T-helper 2 cell treated with Interferon-gamma antibody and Interleukin-4, amounts not matched to agents 100 ng/mL and 5 ng/mL, for 36 hours (primary cell): Measurements from ENCODE around the gene CUL5. TPM values are rescaled to one million over a fixed set of nuclear protein-coding genes. Genes with fewer than 3 reads are reported as not detected.
"Not testable (repeated sequence)": the region's sequence is repeated elsewhere in the genome, so short reads cannot be mapped to it uniquely, and the experiment has no call there.

Experiments
- intact Hi-C: fragments of 100-400 bp; cut with micrococcal nuclease; formaldehyde crosslinking; loops from one replicate; pipeline ENCODE4 v1.15.1; 2023
- total RNA-seq: library from RNA; stranded (reverse); gene quantifications from 2 replicates; pipeline ENCODE4 v1.2.3, GENCODE V29; 2022

The CUL5 gene
- total RNA-seq, 1 donor from 2014 or later: 30.6 TPM

GRCh38 chr11:108019870-108020540 lies 11.3 kb downstream of the CUL5 start:
- intact Hi-C loops: no loop called here

GRCh38 chr11:108025387-108026080 lies 16.8 kb downstream of the CUL5 start:
- intact Hi-C loops: no loop called here

GRCh38 chr11:108027057-108027456 lies 18.4 kb downstream of the CUL5 start:
- intact Hi-C loops: no loop called here

- intact Hi-C loops: not testable (repeated sequence)
Measured at GRCh38 chr11:108028822-108029441, 20.2 kb downstream of the CUL5 start.

GRCh38 chr11:108031604-108032003 lies 22.9 kb downstream of the CUL5 start:
- intact Hi-C loops: not testable (repeated sequence)

GRCh38 chr11:108032800-108033199 lies 24.1 kb downstream of the CUL5 start:
- intact Hi-C loops: no loop called here

GRCh38 chr11:108034034-108034433 lies 25.3 kb downstream of the CUL5 start:
- intact Hi-C loops: no loop called here

DNA sequence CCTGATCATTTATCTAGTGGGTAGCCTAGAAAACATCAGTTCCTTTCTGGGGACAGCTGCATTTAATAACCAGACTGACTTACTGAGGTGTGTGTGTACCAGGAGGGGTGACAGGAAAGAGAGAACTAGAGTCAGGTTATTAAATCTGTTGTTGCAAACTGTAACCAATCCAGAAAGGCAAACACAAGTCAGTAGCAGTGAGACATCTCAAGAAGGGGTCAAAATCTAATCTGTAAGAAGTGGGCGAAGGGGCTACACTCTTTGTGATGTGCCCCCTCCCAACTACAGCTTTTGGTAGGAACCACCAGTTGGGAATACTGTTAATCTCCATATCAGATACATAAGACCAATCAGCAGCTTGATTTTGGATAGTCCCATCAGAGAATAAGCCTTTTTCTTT lies 26.3 kb downstream of the CUL5 start:
- intact Hi-C loops: no loop called here

GRCh38 chr11:108035690-108036089 lies 27.0 kb downstream of the CUL5 start:
- intact Hi-C loops: no loop called here

DNA sequence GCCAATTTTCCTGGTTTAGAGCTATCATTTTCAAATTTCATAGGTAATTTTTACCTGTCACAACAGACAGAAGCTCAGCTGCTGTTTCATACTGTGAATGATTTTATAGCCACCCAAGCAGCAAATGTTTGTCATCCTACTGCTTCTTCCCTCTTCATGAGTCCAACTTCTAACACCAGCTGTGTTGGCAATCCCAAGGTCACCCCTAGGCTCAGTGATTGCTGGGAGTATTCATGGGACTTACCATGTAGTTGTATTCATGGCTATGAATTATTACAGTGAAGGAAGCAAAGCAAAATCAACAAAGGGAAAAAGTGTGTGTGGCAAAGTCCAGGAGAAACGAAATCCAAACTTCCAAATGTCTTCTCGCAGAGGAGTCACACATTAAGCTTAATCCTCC lies 28.5 kb downstream of the CUL5 start:
- intact Hi-C loops: no loop called here

DNA sequence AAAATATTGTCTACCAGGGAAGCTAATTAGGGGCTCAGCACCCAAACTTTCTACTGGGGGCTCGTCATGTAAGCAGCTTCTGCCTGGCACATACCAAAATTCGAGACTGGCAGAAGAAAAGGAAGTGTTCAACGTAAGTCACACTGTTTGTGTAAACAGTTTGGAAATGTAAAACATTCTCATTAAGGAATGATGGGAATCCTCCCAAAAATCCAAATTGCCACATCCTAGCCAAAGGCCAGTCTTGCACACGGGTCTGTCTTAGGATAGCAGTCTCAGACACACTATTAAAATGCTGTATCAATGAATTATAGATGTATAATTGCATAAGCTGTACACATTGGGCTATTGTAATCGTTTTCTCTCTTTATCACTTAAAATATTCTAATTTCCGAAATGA lies 28.9 kb downstream of the CUL5 start:
- intact Hi-C loops: no loop called here

DNA sequence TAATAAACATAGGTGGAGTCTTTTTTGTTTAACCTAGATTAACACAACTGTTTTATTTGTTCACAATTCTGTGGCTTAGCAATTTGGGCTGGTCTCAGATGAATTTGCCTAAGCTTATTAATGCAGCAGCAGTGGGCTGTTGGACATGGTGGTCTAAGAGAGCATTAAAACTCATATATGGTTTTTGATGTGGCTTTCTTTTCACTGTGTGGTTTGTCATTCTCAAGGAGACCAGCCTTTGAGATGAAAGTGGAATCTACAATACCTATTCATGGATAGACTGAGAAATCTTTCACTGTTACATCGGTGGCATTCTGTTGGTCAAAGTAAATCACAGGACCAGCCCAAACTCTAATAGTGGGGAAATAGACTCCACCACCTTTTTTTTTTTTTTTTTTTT lies 39.6 kb downstream of the CUL5 start:
- intact Hi-C loops: no loop called here

DNA sequence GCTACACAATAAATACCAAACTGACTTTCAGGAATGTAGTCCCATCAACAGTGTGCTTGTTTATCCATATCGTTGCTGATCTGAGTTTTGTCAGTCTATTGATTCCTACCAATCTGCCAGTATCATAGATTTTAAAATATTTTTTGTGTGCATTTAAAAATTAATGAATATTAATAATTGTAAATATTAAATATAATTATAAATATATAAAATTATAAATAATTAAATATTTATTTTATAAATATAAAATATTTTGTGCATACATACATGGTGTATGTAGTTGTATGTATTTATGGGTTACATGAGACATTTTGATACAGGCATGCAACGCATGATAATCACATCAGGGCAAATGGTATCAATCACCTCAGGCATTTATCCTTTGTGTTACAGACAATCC lies 53.6 kb downstream of the CUL5 start:
- intact Hi-C loops: no loop called here

- intact Hi-C loops: no loop called here
Measured at GRCh38 chr11:108063410-108063809, 54.7 kb downstream of the CUL5 start.

GRCh38 chr11:108069947-108070346 lies 61.2 kb downstream of the CUL5 start:
- intact Hi-C loops: loop anchor here (5.0 kb wide), 1 partner anchor 58 kb away; no protein-coding TSS in a partner anchor

DNA sequence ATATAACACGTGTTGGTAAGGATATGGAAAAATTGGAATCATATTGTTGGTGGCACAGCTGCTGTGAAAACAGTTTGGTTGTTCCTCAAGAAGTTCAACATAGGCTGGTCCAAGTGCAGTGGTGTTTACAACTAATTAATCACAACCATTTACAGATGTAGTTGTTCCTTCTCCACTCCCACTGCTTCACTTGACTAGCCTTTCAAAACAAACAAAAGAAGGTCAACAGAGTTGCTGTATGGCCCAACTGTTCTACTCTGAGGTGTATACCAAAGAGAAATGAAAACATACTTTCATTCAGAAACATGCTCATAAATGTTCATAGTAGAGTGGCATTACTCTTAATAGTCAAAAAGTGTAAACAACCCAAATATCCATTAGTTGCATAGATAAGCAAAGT lies 76.1 kb downstream of the CUL5 start:
- intact Hi-C loops: no loop called here

DNA sequence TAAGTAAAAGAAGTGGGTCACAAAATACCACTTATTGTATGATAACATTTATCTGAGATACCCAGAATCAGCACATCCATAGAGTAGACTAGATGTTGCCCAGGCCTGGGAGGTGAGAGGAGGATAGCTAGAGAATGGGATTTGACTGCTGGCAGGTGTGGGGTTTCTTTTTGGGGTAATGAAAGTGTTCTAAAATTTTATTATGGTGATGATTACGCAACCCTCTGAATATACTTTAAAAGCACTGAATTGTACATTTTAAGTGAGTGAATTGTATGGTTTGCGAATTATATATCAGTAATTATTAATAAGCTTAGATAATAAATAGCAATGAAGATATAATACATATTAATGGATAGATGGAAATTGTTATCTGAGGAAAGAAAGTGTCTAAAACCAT lies 77.0 kb downstream of the CUL5 start:
- intact Hi-C loops: no loop called here

GRCh38 chr11:108092134-108092533 lies 83.4 kb downstream of the CUL5 start:
- intact Hi-C loops: no loop called here

- intact Hi-C loops: no loop called here
Measured at GRCh38 chr11:108093128-108093904, 84.6 kb downstream of the CUL5 start.

GRCh38 chr11:108097179-108097578 lies 88.5 kb downstream of the CUL5 start:
- intact Hi-C loops: no loop called here

DNA sequence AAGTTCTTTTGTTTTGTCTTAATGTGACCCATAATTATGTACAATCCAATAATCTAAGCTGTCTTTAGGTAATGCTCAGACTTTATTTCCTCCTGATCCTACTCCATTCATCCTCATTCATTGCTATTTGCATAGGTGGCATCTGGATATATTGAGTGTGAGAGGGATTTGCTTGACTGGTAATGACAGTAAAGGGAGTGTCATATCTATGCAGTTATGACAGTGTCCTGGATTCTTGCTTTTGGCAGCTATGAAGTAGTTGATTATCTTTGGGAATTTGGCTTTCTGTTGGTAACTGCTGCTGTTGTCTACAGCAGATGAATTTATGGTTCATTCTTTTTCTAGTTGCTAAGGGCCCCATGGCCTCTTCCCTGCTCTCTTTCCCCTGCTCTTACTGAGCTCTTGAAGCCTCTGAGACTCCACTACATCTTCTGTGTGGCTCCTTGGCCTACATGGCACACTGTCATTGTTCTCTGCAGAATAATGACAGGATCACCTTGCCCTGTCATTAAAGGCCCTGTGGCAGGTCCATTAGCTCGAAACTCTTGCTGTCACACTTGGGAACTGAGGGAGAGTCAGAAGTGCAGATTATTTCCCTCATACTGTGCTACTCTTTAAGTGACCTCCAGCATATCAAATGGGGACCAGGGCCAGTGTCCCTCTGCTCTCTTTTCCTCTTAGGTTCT lies 92.5 kb downstream of the CUL5 start:
- intact Hi-C loops: no loop called here
